ENCODE data around the gene DCAF15.

Gene DCAF15

DNA sequence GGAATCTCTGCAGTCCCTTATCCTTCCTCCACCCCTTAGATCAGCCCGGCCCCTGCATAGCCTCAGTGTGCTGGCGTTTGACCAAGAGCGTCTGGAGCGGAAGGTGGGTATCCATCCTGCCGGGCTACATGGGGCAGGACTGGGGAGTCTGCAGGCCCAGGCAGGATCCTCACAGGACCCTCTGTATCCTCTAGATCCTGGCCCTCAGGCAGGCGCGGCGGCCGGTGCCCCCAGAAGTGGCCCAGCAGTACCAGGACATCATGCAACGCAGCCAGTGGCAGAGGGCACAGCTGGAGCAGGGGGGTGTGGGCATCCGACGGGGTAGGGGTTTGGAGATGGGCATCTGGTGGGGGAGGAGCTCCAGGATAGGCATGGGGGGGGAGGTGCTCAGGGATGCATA lies 23.0 kb upstream of the DCAF15 start:
- DNase-seq: no peak
- intact Hi-C loops (cut with DNase I): no loop called here

DNA sequence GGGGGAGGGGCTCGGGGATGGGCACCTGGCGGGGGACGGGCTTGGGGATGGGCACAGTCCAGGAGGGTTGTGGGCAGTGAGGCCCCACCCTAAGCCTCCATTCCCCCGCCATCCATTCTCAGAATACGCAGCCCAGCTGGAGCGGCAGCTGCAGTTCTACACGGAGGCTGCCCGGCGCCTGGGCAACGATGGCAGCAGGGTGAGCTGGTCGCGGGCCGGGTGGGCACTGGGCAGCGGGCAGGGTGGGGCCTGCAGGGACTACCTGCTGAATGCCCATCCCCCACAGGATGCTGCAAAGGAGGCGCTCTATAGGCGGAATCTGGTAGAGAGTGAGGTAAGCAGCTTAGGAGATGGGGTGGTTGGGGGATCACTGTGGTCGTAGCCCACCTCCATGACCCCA lies 22.4 kb upstream of the DCAF15 start:
- intact Hi-C loops (cut with DNase I): no loop called here

DNA sequence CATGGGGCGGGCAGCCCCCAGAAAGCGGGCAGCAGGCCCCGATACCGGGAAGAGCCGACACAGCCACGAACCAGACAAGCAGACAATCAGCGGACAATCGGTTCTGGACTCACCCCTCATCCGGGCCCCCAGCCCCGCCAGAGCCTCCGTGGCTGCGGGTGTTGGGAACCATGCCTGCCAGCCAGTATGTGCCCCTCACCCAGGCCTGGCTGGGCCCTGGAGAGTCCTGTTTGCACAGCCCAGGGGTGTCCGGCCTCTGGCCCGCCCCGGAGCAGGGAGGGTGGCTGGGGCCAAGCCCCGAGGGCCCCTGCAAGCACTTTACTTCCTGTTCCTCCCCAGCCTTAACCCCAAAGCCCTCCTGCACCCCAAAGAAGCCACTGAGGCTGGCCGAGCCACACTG lies 21.9 kb upstream of the DCAF15 start:
- intact Hi-C loops (cut with DNase I): no loop called here
- DNase-seq: no peak

More for the DNA sequence above, 22.4 kb upstream of the DCAF15 start:
- DNase-seq: no peak

DNA sequence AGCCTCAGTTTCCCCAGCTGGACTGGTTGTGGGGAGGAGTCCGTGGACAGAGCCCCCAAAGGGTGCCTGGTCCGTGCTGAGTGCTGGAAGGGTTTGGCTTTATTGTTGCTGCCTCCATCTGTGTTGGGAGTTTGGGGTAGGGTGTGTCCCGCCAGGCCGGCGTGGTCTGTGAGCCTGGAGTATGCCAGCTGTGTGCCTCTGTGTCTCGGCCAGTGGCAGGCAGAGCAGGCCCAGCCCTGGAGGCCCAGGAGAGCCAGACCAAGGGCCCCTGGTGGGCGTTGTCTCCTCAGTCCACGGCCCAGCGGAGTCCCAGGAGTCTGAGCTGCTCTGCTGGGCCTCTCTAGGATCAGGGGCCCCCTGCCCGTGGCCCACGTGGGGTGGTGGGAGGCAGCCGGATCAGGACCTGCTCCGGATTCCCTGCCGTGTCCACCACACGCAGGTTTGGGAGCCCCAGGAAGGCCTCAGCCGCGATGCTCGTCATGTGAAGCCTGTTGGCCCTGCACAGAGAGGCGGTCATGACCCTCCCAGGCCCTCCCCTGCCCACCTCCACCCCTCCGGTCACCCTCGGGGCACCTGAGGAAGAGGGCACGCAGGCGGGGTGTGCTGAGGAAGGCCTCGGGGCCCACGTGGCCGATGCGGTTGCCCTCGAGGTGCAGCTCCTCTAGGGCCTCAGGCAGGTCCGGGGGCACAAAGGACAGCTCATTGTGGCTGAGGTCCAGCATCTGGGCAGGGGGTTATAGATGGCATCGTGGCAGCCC lies 20.7 kb upstream of the DCAF15 start:
- intact Hi-C loops (cut with DNase I): no loop called here
- DNase-seq: no peak

- intact Hi-C loops (cut with DNase I): no loop called here
These were observed 20.1 kb upstream of the DCAF15 start for GRCh38 chr19:13932149-13932637.

DNA sequence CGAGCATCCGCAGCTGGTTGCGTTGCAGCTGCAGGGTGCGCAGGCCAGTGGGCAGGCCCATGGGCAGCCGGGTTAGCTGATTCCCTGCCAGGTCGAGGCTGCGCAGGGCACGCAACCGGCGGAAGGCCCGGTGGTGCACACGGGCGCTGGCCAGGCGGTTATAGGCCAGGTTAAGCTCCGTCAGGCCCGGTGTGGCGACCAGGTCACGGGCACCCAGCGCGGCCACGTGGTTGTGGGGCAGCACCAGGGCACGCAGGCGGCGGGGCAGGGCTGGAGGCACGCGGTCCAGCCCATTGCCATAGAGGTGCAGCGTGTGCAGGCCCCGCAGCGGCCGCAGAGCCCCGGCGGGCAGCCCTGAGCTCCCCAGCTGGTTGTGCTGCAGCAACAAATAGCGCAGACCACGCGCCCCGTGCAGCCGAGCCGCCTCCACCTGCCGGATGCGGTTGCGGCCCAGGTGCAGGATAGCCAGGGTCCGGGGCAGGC lies 19.4 kb upstream of the DCAF15 start:
- DNase-seq: no peak
- intact Hi-C loops (cut with DNase I): no loop called here

More at GRCh38 chr19:13932149-13932637, 20.1 kb upstream of the DCAF15 start:
- DNase-seq: no peak

DNA sequence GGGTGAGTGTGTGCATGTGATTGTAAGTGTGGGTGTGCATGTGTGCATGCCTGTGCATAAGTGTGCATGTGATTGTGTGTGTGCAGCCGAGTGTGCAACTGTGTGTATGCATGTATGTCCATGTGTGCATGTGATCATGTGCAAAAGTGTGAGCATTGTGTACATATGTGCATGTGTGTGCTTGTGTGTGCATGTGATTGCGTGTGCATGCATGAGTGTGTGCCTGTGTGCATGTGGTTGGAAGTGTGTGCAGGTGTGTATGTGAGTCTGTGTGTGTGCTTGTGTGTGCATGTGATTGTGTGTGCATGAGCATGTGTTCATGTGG lies 17.6 kb upstream of the DCAF15 start:
- DNase-seq: no peak
- intact Hi-C loops (cut with DNase I): no loop called here

- intact Hi-C loops (cut with DNase I): no loop called here
These were observed 16.4 kb upstream of the DCAF15 start for GRCh38 chr19:13935765-13936510.

GRCh38 chr19:13937479-13938300 lies 14.6 kb upstream of the DCAF15 start:
- DNase-seq: no peak
- intact Hi-C loops (cut with DNase I): no loop called here

More at GRCh38 chr19:13935765-13936510, 16.4 kb upstream of the DCAF15 start:
- DNase-seq: peak in 1 of 42 donors; percentile 2

DNA sequence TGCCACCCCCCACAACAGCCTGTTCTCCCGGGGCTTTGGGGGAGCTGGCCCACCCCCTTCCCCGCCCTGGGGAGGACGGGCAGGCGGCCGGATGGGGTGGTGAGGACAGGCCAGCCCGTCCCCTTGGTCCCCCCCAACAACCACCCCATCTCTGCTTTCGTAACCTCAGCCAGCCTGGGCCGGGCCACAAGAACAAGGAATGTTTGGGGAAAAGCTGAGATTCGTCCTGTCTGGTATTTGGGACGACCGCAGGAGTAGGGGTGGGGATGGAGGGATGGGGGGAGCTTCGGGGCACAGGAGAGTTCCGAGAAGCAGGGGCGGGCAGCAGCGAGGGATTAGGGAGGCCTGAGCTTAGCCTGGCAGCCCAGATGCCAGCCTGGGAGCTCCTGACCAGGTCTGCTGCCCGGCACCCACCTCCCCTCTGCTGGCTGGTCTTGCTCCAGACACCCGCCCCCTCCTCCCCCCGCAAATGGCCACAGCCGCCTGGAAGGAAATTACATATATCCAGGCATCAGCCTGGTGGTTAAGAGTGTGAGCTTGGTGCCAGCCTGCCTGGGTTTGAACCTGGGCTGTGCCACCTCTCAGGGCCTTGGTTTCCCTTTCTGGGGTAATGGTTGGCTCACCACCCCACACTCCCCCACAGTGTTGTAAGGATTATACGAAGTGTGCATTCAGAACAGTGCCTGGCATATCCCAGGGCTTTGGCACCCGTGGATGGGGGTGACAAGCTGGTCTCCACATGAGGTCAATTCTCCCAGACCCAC lies 13.8 kb upstream of the DCAF15 start, which contains the start of gene PODNL1:
PODNL1 (minus strand) TSS at position 117 of the 764 bp plus-strand sequence. CDS start 236 bp downstream, outside the sequence.
- peak in 5 of 42 donors; percentile 9 to 55 (median 28) for DNase-seq
- intact Hi-C loops (cut with DNase I): no loop called here

- intact Hi-C loops (cut with DNase I): no loop called here
- no peak for DNase-seq
These were observed 10.2 kb upstream of the DCAF15 start for GRCh38 chr19:13942023-13942684.

- intact Hi-C loops (cut with DNase I): no loop called here
- DNase-seq: no peak
These were observed 5.9 kb upstream of the DCAF15 start for GRCh38 chr19:13946414-13946813.

DNA sequence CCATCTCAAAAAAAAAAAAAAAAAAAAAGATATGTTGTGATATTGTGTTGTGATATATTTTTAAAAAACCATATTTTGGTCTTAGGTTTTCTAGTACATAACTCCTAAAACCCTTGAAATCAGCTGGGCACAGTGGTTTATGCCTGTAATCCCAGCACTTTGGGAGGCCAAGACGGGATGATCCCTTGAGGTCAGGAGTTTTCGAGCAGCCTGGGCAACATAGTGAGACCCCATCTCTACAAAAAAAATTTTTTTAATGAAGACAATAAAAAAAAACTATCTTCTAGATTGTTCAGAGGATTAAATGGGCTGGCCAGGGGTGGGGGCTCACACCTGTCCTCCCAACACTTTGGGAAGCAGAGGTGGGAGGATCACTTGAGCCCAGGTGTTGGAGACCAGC lies 1.3 kb upstream of the DCAF15 start:
- intact Hi-C loops (cut with DNase I): loop anchor here (10.0 kb wide), 1 partner anchor 54 kb away; the partner anchor contains the start of gene RFX1
- no peak for DNase-seq

DNA sequence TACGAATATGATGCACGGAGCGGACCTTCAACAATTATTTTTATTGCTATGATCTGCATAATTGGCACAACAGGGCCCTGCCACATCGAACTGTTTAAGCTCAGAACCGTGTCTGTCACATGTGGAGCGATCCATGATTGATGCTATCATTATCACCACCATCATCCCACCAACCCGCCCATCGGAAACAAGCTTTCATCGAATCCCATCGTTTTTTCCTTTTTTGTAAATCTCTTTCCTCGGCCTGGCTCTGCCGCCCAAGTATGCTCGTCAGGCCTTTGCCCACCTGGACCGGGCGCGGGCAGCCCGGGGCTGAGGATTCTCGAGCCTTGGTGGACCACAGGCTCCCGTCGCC lies 533 bp upstream of the DCAF15 start:
- DNase-seq: peak in 1 of 42 donors; percentile 23
- intact Hi-C loops (cut with DNase I): loop anchor here (10.0 kb wide), 1 partner anchor 53 kb away; the partner anchor contains the start of gene RFX1

- intact Hi-C loops (cut with DNase I): loop anchor here (10.0 kb wide), 1 partner anchor 52 kb away; the partner anchor contains the start of gene RFX1
- peak in 18 of 42 donors; percentile 12 to 56 (median 30) for DNase-seq
These were observed 722 bp downstream of the DCAF15 start for GRCh38 chr19:13952931-13953531.

DNA sequence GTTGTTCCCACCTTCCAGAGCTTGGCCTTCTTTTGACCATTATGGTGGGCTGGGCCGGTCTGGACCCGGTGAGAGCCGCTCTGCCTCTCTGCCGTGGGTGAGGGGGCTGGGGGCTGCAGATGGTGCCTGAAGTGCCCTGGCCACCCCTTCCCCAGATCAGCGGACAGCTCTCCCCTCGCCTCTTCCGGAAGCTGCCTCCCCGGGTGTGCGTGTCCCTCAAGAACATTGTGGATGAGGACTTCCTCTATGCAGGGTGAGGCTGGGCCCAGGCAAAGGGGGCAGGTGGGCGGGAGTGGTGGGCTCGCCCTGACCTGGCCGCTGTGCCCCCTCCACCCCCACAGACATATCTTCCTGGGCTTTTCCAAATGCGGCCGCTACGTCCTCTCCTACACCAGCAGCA lies 1.9 kb downstream of the DCAF15 start:
- intact Hi-C loops (cut with DNase I): loop anchor here (10.0 kb wide), 1 partner anchor 51 kb away; the partner anchor contains the start of gene RFX1
- DNase-seq: no peak

DNA sequence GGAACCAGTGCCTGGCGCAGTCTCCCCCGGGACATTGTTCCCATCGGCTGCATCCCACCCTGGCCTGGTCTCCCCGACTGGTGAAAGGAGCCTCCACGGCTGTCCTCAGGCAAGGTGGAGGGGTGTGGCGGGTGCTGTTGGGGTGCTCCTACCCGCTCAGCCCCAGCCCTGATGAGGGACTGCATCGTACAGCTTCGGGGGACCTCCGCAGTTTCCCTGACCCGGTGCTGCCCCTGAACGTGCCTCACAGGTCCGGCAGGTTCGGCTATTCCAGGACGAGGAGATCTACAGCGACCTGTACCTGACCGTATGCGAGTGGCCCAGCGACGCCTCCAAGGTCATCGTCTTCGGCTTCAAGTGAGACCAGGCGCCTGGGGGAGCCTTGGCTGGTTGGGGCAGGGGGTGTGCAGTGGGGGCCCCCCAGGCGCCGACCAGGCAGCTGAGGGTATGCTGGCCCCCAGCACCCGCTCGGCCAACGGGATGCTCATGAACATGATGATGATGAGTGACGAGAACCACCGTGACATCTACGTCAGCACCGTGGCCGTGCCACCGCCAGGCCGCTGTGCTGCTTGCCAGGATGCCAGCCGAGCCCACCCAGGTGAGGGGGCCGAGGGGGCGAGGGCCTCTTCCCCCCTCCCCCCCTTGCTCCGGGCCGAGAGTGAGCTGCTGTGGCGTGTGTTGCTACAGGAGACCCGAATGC lies 3.5 kb downstream of the DCAF15 start:
- DNase-seq: no peak

More for the DNA sequence above, 3.5 kb downstream of the DCAF15 start:
- intact Hi-C loops (cut with DNase I): loop anchor here (10.0 kb wide), 1 partner anchor 49 kb away; the partner anchor contains the start of gene RFX1
